GM19023 (cell line): ENCODE results near the gene SPANXB1.
"Not testable (repeated sequence)": the region's sequence is repeated elsewhere in the genome, so short reads cannot be mapped to it uniquely, and the experiment has no call there.

Experiments
- ATAC-seq: cut with Tn5 transposase; IDR thresholded peaks from one replicate; pipeline ENCODE4 v1.9.1; 2021; ENCODE audit warnings: mild to moderate bottlenecking, moderate library complexity; ENCODE audit not compliant: unreplicated experiment

The SPANXB1 gene, protein sequence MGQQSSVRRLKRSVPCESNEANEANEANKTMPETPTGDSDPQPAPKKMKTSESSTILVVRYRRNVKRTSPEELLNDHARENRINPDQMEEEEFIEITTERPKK

DNA sequence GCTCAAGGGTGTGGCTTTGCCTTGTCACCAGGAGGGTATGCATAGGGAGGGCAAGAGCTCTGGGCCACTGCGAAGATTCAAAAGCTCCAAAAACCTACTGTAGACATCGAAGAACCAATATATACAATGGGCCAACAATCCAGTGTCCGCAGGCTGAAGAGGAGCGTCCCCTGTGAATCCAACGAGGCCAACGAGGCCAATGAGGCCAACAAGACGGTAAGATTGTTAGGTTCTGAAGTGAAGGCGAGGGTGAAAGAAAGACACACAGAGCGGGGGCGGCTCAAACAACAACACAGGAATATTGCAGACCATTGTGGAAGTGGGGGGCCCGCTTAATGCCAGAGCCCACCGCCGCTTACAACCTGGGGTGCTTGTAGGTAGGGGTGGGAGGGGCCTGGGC, at the start of gene SPANXB1:
Gene SPANXB1, plus strand, starts transcription at position 27 of the 400 bp plus-strand sequence. Its CDS starts 100 bp downstream, at position 127.
- ATAC-seq, result not testable (repeated sequence)

DNA sequence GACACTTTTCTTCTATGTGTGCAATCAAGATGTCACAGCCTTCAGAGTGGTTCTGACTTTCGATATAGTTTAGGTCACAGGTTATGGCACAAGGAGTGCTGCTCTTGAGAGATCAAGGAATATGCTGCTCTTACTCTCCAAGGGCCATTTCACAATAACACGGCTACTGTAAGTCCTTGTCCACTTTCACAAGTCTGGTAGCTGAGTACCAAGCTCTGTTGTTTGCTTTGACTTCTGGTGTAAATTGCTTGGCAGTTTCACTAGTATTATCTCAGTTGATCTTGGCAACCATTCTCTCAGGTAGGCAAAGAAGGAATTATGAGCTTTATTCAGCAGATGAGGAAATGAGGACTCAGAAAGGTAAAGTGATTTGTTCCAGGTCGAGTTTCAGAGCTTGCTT, 35.4 kb upstream of the SPANXB1 start:
- ATAC-seq, result no peak

DNA sequence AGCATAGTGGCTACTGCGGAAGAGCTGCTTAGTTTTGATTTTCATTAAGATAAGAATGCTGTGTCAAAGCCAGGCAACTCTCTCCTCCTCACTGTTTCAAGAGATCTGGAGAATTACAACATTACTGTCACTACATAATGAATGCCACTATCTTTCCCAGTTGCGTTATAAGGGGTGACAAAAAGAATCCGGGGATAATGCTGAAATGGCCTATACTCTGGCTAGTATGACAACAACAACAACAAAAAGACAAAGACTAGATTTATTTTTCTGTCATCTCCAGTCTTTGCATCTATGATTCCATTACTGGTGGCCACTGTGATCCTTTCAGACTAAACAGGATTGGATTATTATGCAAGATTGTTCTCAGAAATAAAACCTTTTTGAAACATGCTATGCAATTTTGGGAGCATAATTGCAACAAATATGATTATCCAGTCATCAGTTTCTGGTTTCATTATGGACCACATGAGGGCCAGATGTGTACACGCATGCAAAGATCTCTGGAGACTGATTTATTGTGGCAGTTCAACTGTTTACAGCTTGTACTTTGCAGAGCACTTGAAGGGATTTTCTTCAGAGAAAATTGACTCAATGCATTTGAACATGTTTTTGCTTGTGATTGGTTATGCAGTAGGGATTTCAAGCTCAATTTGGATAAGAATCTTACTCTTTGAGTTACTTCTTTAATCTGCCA, 31.1 kb upstream of the SPANXB1 start:
- no peak for ATAC-seq

DNA sequence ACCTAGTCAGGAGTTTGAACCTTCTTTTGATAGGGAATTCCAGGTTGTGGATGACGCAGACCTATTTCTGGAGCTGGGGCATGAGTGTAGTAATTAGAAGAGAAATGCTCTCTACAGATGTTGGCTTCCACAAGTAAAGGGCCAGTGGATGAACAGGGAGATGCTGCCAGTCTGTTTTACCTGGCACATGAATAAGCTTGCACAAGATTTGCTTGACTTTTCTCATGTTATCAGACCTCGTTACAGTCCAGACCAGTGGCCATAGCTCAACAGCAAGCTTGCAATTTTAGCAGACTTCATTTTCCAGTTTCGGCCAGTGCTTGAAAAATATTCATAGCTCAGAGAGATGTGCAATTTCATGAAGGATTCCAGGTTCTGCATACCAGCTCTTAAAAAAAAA, 26.9 kb upstream of the SPANXB1 start:
- ATAC-seq, result no peak

DNA sequence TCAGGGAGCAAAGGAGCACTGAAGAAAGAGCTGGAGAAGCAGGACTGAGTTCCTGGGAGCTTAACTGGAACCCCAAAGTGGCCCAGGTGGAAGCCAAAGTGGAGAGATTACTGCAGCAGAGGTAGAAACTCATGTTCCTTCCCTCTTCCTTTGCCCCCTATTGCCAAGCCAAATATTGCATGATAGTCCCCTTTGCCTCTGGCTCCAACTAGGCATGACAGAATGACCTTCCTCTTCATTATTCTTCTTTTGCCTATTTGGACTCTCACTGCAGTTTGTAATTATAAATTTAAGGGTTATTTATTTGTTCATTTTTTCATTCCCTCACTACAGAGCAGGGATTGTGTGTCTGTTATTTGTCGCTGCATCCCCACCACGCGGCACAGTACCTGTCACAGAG, 22.1 kb upstream of the SPANXB1 start:
- no peak for ATAC-seq

DNA sequence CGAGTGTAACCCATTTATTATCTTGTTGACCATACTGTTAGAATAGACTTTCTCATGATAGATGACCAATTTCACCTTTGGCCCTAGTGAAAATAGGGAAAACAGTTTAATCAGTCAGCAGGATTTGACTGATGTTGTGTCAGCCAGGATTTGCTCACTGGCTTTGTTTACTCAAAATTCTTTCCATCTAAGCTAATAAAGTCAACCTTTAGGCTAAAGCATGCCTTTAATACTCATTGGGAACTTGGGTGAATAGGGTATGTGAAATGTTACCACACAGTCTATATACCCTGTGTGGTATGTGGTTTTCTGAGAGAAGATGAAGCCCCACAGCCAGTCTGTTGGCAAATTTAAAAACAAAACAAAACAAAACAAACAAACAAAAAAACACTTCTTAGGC, 18.7 kb upstream of the SPANXB1 start:
- ATAC-seq, result no peak

DNA sequence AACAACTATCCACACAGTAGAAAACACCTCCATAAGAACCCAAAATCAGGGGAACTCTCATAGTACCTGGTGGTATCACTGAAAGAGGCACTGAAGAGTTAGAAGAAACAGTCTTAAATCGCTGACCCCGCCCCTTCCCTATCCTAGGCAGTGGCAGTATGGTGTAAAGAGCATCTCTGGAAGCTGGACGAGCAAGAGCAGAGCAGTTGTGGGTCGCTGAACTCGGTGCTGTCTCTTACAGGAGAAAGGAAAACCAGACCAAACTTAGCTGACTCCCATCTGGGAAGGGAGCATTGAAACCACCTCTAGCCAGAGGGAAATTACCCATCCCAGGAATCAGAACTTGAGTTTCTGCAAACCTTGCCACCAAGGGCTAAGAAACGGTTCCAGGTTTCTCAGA, 2.8 kb downstream of the SPANXB1 start:
- not testable (repeated sequence) for ATAC-seq

DNA sequence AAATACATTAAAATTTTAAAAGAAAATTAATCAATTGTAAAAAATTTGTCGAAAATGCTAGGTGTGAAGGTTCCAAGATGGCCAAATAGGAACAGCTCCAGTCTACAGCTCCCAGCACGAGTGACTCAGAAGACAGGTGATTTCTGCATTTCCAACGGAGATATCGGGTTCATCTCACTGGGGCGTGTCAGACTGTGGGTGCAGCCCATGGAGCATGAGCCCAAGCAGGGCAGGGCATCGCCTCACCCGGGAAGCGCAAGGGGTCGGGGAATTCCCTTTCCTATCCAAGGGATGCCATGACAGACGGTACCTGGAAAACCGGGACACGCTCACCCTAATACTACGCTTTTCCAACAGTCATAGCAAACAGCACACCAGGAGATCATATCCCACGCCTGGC, 41.9 kb downstream of the SPANXB1 start:
- not testable (repeated sequence) for ATAC-seq

DNA sequence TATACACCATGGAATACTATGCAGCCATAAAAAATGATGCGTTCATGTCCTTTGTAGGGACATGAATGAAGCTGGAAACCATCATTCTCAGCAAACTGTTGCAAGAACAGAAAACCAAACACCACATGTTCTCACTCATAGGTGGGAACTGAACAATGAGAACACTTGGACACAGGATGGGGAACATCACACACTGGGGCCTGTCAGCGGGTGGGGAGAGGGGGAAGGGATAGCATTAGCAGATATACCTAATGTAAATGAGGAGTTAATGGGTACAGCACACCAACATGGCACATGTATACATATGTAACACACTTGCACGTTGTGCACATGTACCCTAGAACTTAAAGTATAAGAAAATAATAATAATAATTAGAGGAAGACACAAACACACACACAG, 47.5 kb downstream of the SPANXB1 start:
- not testable (repeated sequence) for ATAC-seq

DNA sequence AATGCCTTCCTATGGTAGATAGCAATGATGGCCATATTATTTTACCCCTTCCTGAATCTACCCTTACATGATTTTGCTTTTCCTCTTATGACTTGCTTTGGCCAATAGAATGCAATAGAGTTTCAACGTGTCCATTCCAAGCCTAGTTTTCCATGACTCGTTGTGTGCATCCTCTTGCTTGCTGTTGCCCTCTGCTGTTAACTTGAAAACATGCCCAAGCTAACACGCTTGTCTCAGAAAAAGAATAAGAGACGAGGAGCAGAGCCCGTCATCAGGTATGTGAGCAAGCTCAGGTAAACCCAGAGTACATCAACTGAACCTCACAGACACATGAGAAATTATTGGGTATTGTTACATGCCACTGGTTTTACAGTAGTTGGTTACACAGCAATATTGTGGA, 49.7 kb downstream of the SPANXB1 start:
- not testable (repeated sequence) for ATAC-seq
